ENCODE results near the gene DDIT4.

The DDIT4 gene

DNA sequence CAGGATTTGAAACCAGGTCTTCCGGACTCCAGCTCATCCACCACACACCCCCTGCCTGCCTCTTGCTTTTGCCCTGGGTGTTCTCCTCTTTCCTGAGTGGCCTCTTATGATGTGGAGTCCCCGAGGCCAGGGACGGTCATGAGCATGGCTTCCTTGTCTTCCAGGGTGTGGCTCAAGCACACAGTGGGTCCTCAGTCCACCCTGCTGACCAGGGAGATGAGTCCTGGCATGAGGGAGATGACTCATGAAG is 48.2 kb downstream of the DDIT4 start:
- H3K4me3 ChIP-seq (ENCODE audit: low read length): no peak overlapping the region
- no peak for DNase-seq (ENCODE audit: low read depth)
- TF ChIP-seq, protein P1, sequence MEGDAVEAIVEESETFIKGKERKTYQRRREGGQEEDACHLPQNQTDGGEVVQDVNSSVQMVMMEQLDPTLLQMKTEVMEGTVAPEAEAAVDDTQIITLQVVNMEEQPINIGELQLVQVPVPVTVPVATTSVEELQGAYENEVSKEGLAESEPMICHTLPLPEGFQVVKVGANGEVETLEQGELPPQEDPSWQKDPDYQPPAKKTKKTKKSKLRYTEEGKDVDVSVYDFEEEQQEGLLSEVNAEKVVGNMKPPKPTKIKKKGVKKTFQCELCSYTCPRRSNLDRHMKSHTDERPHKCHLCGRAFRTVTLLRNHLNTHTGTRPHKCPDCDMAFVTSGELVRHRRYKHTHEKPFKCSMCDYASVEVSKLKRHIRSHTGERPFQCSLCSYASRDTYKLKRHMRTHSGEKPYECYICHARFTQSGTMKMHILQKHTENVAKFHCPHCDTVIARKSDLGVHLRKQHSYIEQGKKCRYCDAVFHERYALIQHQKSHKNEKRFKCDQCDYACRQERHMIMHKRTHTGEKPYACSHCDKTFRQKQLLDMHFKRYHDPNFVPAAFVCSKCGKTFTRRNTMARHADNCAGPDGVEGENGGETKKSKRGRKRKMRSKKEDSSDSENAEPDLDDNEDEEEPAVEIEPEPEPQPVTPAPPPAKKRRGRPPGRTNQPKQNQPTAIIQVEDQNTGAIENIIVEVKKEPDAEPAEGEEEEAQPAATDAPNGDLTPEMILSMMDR (conservative IDR thresholded peaks at IDR 0.05; ENCODE audit: low read depth, low read length): no peak

DNA sequence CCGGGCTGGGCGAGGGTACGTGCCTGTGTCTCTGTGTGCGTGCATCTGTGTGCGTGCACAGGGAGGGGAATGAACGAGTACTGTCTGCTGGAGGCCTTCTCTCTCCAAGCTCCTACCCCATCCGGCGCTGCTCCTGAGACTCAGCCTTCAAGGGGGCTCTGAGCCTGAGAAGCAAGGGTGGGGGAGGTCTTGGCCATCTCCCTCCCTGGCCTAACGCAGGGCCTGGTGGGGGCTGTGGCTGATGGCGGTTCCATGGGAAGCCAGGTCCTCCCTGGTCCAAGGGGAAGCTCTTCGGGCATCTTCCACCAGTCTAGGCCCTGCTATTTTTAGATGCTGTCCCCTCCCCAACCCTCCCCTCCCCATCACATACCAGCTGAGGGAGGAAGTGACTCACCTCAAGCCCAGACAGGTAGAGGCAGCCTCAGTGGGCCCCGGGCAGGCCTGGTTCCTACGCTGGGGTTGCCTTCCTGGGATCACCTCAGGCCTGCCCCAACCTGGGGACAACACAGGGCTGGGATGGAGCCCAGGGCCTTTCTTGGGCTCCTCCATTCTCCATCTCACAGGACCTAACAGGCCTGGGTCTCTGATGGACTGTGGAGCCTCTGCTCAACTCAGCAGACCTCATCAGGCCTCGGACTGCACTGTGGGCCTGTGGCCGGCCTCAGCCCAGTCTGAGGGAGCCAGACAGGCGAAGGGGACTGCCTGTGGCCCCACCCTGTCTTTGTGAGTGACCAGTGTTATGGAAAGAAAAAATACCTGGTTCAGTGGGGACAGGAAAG is 48.7 kb downstream of the DDIT4 start:
- H3K4me3 ChIP-seq (ENCODE audit: low read length): no peak overlapping the region
- TF ChIP-seq, protein P1 (conservative IDR thresholded peaks at IDR 0.05; ENCODE audit: low read depth, low read length): no peak
- DNase-seq (ENCODE audit: low read depth): no peak

GRCh38 chr10:72323108-72323749 is 49.5 kb downstream of the DDIT4 start:
- DNase-seq (ENCODE audit: low read depth): no peak
- no peak overlapping the region for H3K4me3 ChIP-seq (ENCODE audit: low read length)
- TF ChIP-seq, protein P1 (conservative IDR thresholded peaks at IDR 0.05; ENCODE audit: low read depth, low read length): no peak

DNA sequence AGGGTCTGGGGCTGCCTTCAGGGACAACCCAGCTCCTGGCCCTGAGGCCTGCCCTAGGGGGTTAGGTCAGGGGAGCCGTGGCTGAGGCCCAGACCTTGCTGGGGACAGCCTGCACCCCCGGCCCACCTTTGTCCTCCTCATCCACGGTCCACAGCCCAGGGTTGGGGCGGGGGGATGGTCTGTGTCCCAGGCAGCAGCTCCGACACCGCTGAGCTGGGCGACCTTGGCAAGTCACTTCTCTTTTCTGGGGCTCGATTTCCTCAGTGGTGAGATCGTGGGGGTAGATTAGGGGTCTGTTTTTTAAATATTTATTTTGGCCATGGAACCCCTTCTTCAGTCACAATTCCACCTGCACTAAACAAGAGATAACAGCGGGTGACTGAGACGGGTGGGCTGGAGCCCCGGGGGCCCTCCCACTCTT is 50.1 kb downstream of the DDIT4 start:
- TF ChIP-seq, protein P1 (conservative IDR thresholded peaks at IDR 0.05; ENCODE audit: low read depth, low read length): no peak
- H3K4me3 ChIP-seq (ENCODE audit: low read length): no peak overlapping the region

More for the DNA sequence above, 50.1 kb downstream of the DDIT4 start:
- DNase-seq (ENCODE audit: low read depth): no peak
